A673 (cell line): ENCODE measurements around the gene KRTAP4-6.

Source experiments
- EZH2 ChIP-seq: fragments of 200-600 bp; sonication (generic); IDR thresholded peaks from 2 replicates; pipeline ENCODE4 v1.6.1; 2017; ENCODE audit warnings: borderline replicate concordance, low read depth, mild to moderate bottlenecking, mixed read lengths, antibody characterized with exemption, low read length; ENCODE audit not compliant: poor library complexity, severe bottlenecking
- TF ChIP-seq, protein P1 (sequence below): fragments of 300-800, 200-600 bp; sonication (generic); conservative IDR thresholded peaks from 2 replicates; pipeline ENCODE4 v1.5.1; 2017; ENCODE audit warnings: low read depth, mild to moderate bottlenecking, antibody characterized with exemption, low read length, moderate library complexity, mixed read lengths

DNA sequence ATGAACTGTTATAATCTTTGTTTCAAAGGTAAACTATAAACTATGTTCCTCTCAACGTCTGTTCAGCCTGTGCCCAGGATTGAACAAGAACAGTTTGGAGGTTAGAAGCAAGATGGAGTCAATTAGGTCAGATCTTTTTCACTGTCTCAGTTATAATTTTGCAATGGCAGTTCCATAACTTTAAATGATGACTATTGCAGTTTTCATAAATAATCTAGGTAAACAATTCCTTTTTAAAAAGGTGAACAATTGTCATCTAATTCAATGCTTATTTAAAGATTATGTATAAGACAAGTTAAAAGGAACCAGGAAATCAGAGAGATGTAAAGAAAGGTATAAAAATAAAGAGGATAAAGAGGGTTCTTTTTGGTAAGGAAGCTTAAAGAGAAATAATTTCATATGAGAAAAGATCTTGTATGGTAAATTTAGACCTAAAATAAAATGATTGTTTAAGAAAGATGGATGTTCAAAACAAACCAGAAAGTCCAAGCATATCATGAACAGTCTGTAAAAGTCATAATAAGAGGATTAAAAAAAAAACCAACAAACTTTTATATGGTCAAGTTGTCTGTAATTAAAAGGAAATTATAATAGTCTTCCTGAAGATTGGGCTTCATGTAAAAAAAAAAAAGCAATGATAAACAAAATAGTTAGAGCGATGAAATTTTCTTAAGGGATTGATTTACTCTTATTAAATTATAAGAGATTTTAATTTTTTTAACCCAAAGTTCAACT lies 29.0 kb downstream of the KRTAP4-6 start:
- TF ChIP-seq, protein P1, sequence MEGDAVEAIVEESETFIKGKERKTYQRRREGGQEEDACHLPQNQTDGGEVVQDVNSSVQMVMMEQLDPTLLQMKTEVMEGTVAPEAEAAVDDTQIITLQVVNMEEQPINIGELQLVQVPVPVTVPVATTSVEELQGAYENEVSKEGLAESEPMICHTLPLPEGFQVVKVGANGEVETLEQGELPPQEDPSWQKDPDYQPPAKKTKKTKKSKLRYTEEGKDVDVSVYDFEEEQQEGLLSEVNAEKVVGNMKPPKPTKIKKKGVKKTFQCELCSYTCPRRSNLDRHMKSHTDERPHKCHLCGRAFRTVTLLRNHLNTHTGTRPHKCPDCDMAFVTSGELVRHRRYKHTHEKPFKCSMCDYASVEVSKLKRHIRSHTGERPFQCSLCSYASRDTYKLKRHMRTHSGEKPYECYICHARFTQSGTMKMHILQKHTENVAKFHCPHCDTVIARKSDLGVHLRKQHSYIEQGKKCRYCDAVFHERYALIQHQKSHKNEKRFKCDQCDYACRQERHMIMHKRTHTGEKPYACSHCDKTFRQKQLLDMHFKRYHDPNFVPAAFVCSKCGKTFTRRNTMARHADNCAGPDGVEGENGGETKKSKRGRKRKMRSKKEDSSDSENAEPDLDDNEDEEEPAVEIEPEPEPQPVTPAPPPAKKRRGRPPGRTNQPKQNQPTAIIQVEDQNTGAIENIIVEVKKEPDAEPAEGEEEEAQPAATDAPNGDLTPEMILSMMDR = no peak
- TF ChIP-seq EZH2 = no peak
